PC-3 (cell line): ENCODE data around the gene CNIH2. TPM values are rescaled to one million over a fixed set of nuclear protein-coding genes. Genes with fewer than 3 reads are reported as not detected.

Experiments
- ATAC-seq: fragments of 200-7000 bp; cut with Tn5 transposase; 2 replicates; pipeline ENCODE4 v1.9.1; 2020; ENCODE audit warnings: mild to moderate bottlenecking, moderate library complexity
- BruUV-seq: library from RNA; stranded (reverse); fragments of 400-500 nt; replicated peaks from 2 replicates; lab custom pipeline; 2021; lab: Mats Ljungman, UMichigan
- CTCF ChIA-PET: fragments of 300-600 bp; sonication (Branson Sonifier 250); formaldehyde crosslinking; loops from one replicate; lab custom pipeline; 2022; ENCODE audit warnings: antibody characterized with exemption; lab: Charles Lee
- POLR2A ChIA-PET: fragments of 300-600 bp; sonication (Branson Sonifier 250); formaldehyde crosslinking; loops from one replicate; lab custom pipeline; 2022; ENCODE audit warnings: antibody characterized with exemption; ENCODE audit not compliant: unreplicated experiment; lab: Charles Lee
- DNase-seq: peaks from one replicate; pipeline ENCODE4 v3.0.0-alpha.2; 2015
- H2AFZ ChIP-seq: fragments of 300-600 bp; sonication (generic); 2 replicates; pipeline ENCODE4 v1.6.0; 2016; ENCODE audit warnings: antibody characterized with exemption, low read length
- H3F3A ChIP-seq: fragments of 300-600 bp; sonication (generic); one replicate; pipeline ENCODE4 v1.6.0; 2017; ENCODE audit warnings: antibody characterized with exemption, low read length, control low read depth, mild to moderate bottlenecking; ENCODE audit not compliant: unreplicated experiment
- H3K27ac ChIP-seq: fragments of 300-600 bp; sonication (generic); 2 replicates; pipeline ENCODE4 v1.5.1; 2016; ENCODE audit warnings: mild to moderate bottlenecking, low read length
- H3K27me3 ChIP-seq: fragments of 300-600 bp; sonication (generic); 2 replicates; pipeline ENCODE4 v1.6.1; 2016; ENCODE audit warnings: low read length, mixed read lengths
- H3K36me3 ChIP-seq: fragments of 300-600 bp; sonication (generic); 2 replicates; pipeline ENCODE4 v1.6.1; 2016; ENCODE audit warnings: low read depth, mixed run types, low read length, mixed read lengths
- H3K4me1 ChIP-seq: fragments of 300-600 bp; sonication (generic); 2 replicates; pipeline ENCODE4 v1.5.1; 2016; ENCODE audit warnings: low read length; ENCODE audit not compliant: insufficient read depth
- H3K4me2 ChIP-seq: fragments of 300-600 bp; sonication (generic); 2 replicates; pipeline ENCODE4 v1.6.0; 2016; ENCODE audit warnings: low read length
- H3K4me3 ChIP-seq: fragments of 300-600 bp; sonication (generic); 2 replicates; pipeline ENCODE4 v1.5.1; 2016; ENCODE audit warnings: mild to moderate bottlenecking, low read length, mixed read lengths
- H3K79me2 ChIP-seq: fragments of 300-600 bp; sonication (generic); 2 replicates; pipeline ENCODE4 v1.6.1; 2017; ENCODE audit warnings: low read length, mixed read lengths
- H3K9ac ChIP-seq: fragments of 300-600 bp; sonication (generic); 2 replicates; pipeline ENCODE4 v1.6.0; 2016; ENCODE audit warnings: mild to moderate bottlenecking, low read length
- H3K9me2 ChIP-seq: fragments of 300-600 bp; sonication (generic); replicated peaks from 2 replicates; pipeline ENCODE4 v1.6.1; 2016; ENCODE audit warnings: mixed run types, low read length, mixed read lengths
- H3K9me3 ChIP-seq: fragments of 300-600 bp; sonication (generic); 2 replicates; pipeline ENCODE4 v1.6.1; 2016; ENCODE audit warnings: low read length, mixed read lengths
- H4K20me1 ChIP-seq: fragments of 300-600 bp; sonication (generic); 2 replicates; pipeline ENCODE4 v1.6.1; 2016; ENCODE audit warnings: low read length, mixed read lengths
- CTCF ChIP-seq: fragments of 300-600 bp; sonication (generic); conservative IDR thresholded peaks from 2 replicates; pipeline ENCODE4 v1.5.1; 2017; ENCODE audit warnings: antibody characterized with exemption, low read depth, mild to moderate bottlenecking, low read length
- EZH2 ChIP-seq: fragments of 300-600 bp; sonication (generic); IDR thresholded peaks from one replicate; pipeline ENCODE4 v1.6.1; 2017; ENCODE audit warnings: antibody characterized with exemption, mild to moderate bottlenecking, low read length; ENCODE audit not compliant: unreplicated experiment
- EZH2phosphoT487 ChIP-seq: fragments of 300-600 bp; sonication (generic); IDR thresholded peaks from 2 replicates; pipeline ENCODE4 v1.6.1; 2018; ENCODE audit warnings: mild to moderate bottlenecking, antibody characterized with exemption, low read length, borderline replicate concordance
- intact Hi-C: fragments of 100-400 bp; cut with micrococcal nuclease; formaldehyde crosslinking; loops from 2 replicates; pipeline ENCODE4 v1.9.0; 2023
- total RNA-seq: library from RNA; depleted of rRNA; stranded (reverse); fragments of >200 nt; gene quantifications from 2 replicates; pipeline ENCODE4 v1.2.3, GENCODE V29; 2014

The CNIH2 gene
- total RNA-seq, 1 experiment from 2014 or later: 2.2 TPM

- CTCF ChIA-PET: no interaction called here
- POLR2A ChIA-PET: no interaction called here
- ATAC-seq: no peak
- no peaks in the 10 kb centered on the region for H3K9me2 ChIP-seq
- no peak overlapping the region for H3K9ac ChIP-seq
- H3K36me3 ChIP-seq: peaks cover 24% of the 10 kb centered on the region
- DNase-seq: peak; percentile 41
- H3K4me3 ChIP-seq: no peak overlapping the region
- H3K4me2 ChIP-seq: no peak overlapping the region
- 0 out of 2 replicates have a peak, but pooled peaks cover 7% of the 10 kb centered on the region for H4K20me1 ChIP-seq
- H3K4me1 ChIP-seq: peaks cover 7% of the 10 kb centered on the region
- no peaks in the 10 kb centered on the region for H3K9me3 ChIP-seq
- intact Hi-C loops: no loop called here
- H3F3A ChIP-seq: no peaks in the 10 kb centered on the region
- TF ChIP-seq EZH2 (no peak), EZH2phosphoT487 (no peak), CTCF (peak; percentile 72)
- H3K79me2 ChIP-seq: peaks cover 16% of the 10 kb centered on the region
- no TSS peak for BruUV-seq
- H2AFZ ChIP-seq: no peak overlapping the region
- H3K27ac ChIP-seq: no peak overlapping the region
- H3K27me3 ChIP-seq: no peaks in the 10 kb centered on the region
These were observed 13.1 kb upstream of the CNIH2 start for GRCh38 chr11:66264914-66265313.

- Histone ChIP-seq H3K9ac (no peak overlapping the region), H3K4me2 (no peak overlapping the region), H3F3A (no peaks in the 10 kb centered on the region), H3K9me3 (no peaks in the 10 kb centered on the region), H3K27ac (no peak overlapping the region), H3K79me2 (peaks cover 22% of the 10 kb centered on the region), H4K20me1 (0 out of 2 replicates have a peak, but pooled peaks cover 9% of the 10 kb centered on the region), H3K4me3 (no peak overlapping the region), H3K9me2 (no peaks in the 10 kb centered on the region), H3K36me3 (peaks cover 23% of the 10 kb centered on the region), H2AFZ (no peak overlapping the region), H3K27me3 (no peaks in the 10 kb centered on the region), H3K4me1 (peaks cover 10% of the 10 kb centered on the region)
- BruUV-seq: no TSS peak
- intact Hi-C loops: no loop called here
- DNase-seq (no peak), ATAC-seq (no peak)
- TF ChIP-seq EZH2phosphoT487 (no peak), EZH2 (no peak), CTCF (no peak)
- POLR2A ChIA-PET: no interaction called here
- CTCF ChIA-PET: no interaction called here
These were observed 12.2 kb upstream of the CNIH2 start for GRCh38 chr11:66265531-66266377.
